Measurements from ENCODE around the gene ZNF286A.

GRCh38 chr17:15738066-15738465 is 38.5 kb downstream of the ZNF286A start:
- no peak for TF ChIP-seq SMAD1 (IDR thresholded peaks at IDR 0.05; ENCODE audit: low read depth, partially characterized antibody)
- no peak for TF ChIP-seq NFIC (IDR thresholded peaks at IDR 0.05; ENCODE audit: low read depth, low read length)
- TF ChIP-seq BRCA1 (IDR thresholded peaks at IDR 0.05; ENCODE audit: low read depth, low read length): no peak
- TF ChIP-seq TAF1 (IDR thresholded peaks at IDR 0.05; ENCODE audit: borderline replicate concordance, low read depth, low read length): no peak
- no peak for TF ChIP-seq PAX5 (IDR thresholded peaks at IDR 0.05; ENCODE audit: borderline replicate concordance, low read depth, low read length)
- TF ChIP-seq NR2C2 (IDR thresholded peaks at IDR 0.05; ENCODE audit: borderline replicate concordance, control insufficient read depth, insufficient read length, low read depth): no peak

Data from GM12878 (cell line).